T1000 (cell line): Measurements from ENCODE around the gene DNAH11.
"Not testable (repeated sequence)": the region's sequence is repeated elsewhere in the genome, so short reads cannot be mapped to it uniquely, and the experiment has no call there.

Experiments
- DNase-seq: peaks from one replicate; lab custom pipeline; 2025; ENCODE audit warnings: mixed read lengths; lab: John Stamatoyannopoulos, UW

Gene DNAH11

GRCh38 chr7:21542891-21543527, at the start of gene DNAH11:
Gene DNAH11 (plus strand): TSS chr7:21543039. CDS start chr7:21543246, 207 bp downstream.
- DNase-seq = peak; percentile 23

- no peak for DNase-seq
These were observed 47.1 kb upstream of the DNAH11 start for GRCh38 chr7:21495731-21496130.

GRCh38 chr7:21497072-21497471, 45.8 kb upstream of the DNAH11 start:
- no peak for DNase-seq

GRCh38 chr7:21500117-21500832, 42.6 kb upstream of the DNAH11 start:
- DNase-seq = no peak

- DNase-seq = no peak
These were observed 38.8 kb upstream of the DNAH11 start for GRCh38 chr7:21504021-21504420.

GRCh38 chr7:21507627-21508343, 35.1 kb upstream of the DNAH11 start:
- DNase-seq = no peak

GRCh38 chr7:21508538-21508937, 34.3 kb upstream of the DNAH11 start:
- no peak for DNase-seq

- DNase-seq = no peak
These were observed 28.8 kb upstream of the DNAH11 start for GRCh38 chr7:21514062-21514461.

- no peak for DNase-seq
These were observed 18.2 kb upstream of the DNAH11 start for GRCh38 chr7:21524680-21525079.

- DNase-seq = no peak
These were observed 16.8 kb upstream of the DNAH11 start for GRCh38 chr7:21526007-21526406.

GRCh38 chr7:21526448-21526847, 16.4 kb upstream of the DNAH11 start:
- DNase-seq = no peak

GRCh38 chr7:21532485-21532884, 10.4 kb upstream of the DNAH11 start:
- DNase-seq = not testable (repeated sequence)

GRCh38 chr7:21533646-21534045, 9.2 kb upstream of the DNAH11 start:
- not testable (repeated sequence) for DNase-seq

- DNase-seq = not testable (repeated sequence)
These were observed 6.3 kb upstream of the DNAH11 start for GRCh38 chr7:21536445-21537118.

- no peak for DNase-seq
These were observed 3.8 kb upstream of the DNAH11 start for GRCh38 chr7:21538936-21539495.

GRCh38 chr7:21543528-21544302, 876 bp downstream of the DNAH11 start:
- no peak for DNase-seq

- DNase-seq = no peak
These were observed 1.4 kb downstream of the DNAH11 start for GRCh38 chr7:21544303-21544656.

- DNase-seq = no peak
These were observed 1.9 kb downstream of the DNAH11 start for GRCh38 chr7:21544715-21545114.

GRCh38 chr7:21547501-21547900, 4.7 kb downstream of the DNAH11 start:
- DNase-seq = no peak

GRCh38 chr7:21548491-21548890, 5.7 kb downstream of the DNAH11 start:
- DNase-seq = peak; percentile 3

- DNase-seq = no peak
These were observed 7.2 kb downstream of the DNAH11 start for GRCh38 chr7:21550076-21550475.
